A673 (cell line): ENCODE data around the gene TANC1. TPM values are rescaled to one million over a fixed set of nuclear protein-coding genes. Genes with fewer than 3 reads are reported as not detected.

Source experiments
- BruUV-seq: library from RNA; stranded (reverse); fragments of 400-500 nt; replicated peaks from 2 replicates; lab custom pipeline; 2021; lab: Mats Ljungman, UMichigan
- CTCF ChIA-PET: fragments of 300-600 bp; sonication (Branson Sonifier 250); formaldehyde crosslinking; loops from one replicate; lab custom pipeline; 2022; ENCODE audit warnings: antibody characterized with exemption; lab: Charles Lee
- POLR2A ChIA-PET: fragments of 300-600 bp; sonication (Branson Sonifier 250); formaldehyde crosslinking; loops from one replicate; lab custom pipeline; 2022; ENCODE audit warnings: antibody characterized with exemption; ENCODE audit not compliant: low non-redundant PET; lab: Charles Lee
- DNase-seq: peaks from one replicate; pipeline ENCODE4 v3.0.0-alpha.2; 2015; ENCODE audit warnings: low spot score
- H3K27ac ChIP-seq: fragments of 200-600 bp; sonication (generic); 2 replicates; pipeline ENCODE4 v1.5.1; 2016; ENCODE audit warnings: mixed run types, low read depth, mild to moderate bottlenecking, mixed read lengths, antibody characterized with exemption, low read length; ENCODE audit not compliant: poor library complexity, severe bottlenecking
- H3K27me3 ChIP-seq: fragments of 200-600 bp; sonication (generic); replicated peaks from 2 replicates; pipeline ENCODE4 v1.6.1; 2017; ENCODE audit warnings: mixed run types, low read depth, mild to moderate bottlenecking, mixed read lengths, antibody characterized with exemption, low read length; ENCODE audit not compliant: insufficient read depth, poor library complexity
- H3K36me3 ChIP-seq: fragments of 200-600 bp; sonication (generic); 2 replicates; pipeline ENCODE4 v1.6.1; 2016; ENCODE audit warnings: mixed run types, mild to moderate bottlenecking, mixed read lengths, antibody characterized with exemption, low read length; ENCODE audit not compliant: insufficient read depth, poor library complexity, severe bottlenecking
- H3K4me1 ChIP-seq: fragments of 200-600 bp; sonication (generic); 2 replicates; pipeline ENCODE4 v1.6.1; 2017; ENCODE audit warnings: mixed run types, mild to moderate bottlenecking, mixed read lengths, antibody characterized with exemption, low read length; ENCODE audit not compliant: insufficient read depth, poor library complexity, severe bottlenecking
- H3K4me3 ChIP-seq: fragments of 200-600 bp; sonication (generic); 2 replicates; pipeline ENCODE4 v1.5.1; 2016; ENCODE audit warnings: low read depth, mixed run types, mild to moderate bottlenecking, mixed read lengths, low read length; ENCODE audit not compliant: poor library complexity, severe bottlenecking
- H3K9me3 ChIP-seq: fragments of 200-600 bp; sonication (generic); 2 replicates; pipeline ENCODE4 v1.6.1; 2016; ENCODE audit warnings: mixed run types, low read depth, mild to moderate bottlenecking, mixed read lengths, antibody characterized with exemption, low read length; ENCODE audit not compliant: poor library complexity, severe bottlenecking
- EZH2 ChIP-seq: fragments of 200-600 bp; sonication (generic); IDR thresholded peaks from 2 replicates; pipeline ENCODE4 v1.6.1; 2017; ENCODE audit warnings: borderline replicate concordance, low read depth, mild to moderate bottlenecking, mixed read lengths, antibody characterized with exemption, low read length; ENCODE audit not compliant: poor library complexity, severe bottlenecking
- intact Hi-C: fragments of 100-400 bp; cut with micrococcal nuclease; formaldehyde crosslinking; loops from one replicate; pipeline ENCODE4 v1.10.0; 2022; ENCODE audit not compliant: unreplicated experiment
- total RNA-seq: library from RNA; stranded (reverse); gene quantifications from 2 replicates; pipeline ENCODE4 v1.2.3, GENCODE V29; 2021
- TF ChIP-seq, protein P1 (sequence below): fragments of 300-800, 200-600 bp; sonication (generic); conservative IDR thresholded peaks from 2 replicates; pipeline ENCODE4 v1.5.1; 2017; ENCODE audit warnings: low read depth, mild to moderate bottlenecking, antibody characterized with exemption, low read length, moderate library complexity, mixed read lengths

The TANC1 gene
- total RNA-seq, 1 experiment from 2014 or later: 9.0 TPM

- CTCF ChIA-PET: no interaction called here
- H3K27ac ChIP-seq: no peak overlapping the region
- TF ChIP-seq, protein P1, sequence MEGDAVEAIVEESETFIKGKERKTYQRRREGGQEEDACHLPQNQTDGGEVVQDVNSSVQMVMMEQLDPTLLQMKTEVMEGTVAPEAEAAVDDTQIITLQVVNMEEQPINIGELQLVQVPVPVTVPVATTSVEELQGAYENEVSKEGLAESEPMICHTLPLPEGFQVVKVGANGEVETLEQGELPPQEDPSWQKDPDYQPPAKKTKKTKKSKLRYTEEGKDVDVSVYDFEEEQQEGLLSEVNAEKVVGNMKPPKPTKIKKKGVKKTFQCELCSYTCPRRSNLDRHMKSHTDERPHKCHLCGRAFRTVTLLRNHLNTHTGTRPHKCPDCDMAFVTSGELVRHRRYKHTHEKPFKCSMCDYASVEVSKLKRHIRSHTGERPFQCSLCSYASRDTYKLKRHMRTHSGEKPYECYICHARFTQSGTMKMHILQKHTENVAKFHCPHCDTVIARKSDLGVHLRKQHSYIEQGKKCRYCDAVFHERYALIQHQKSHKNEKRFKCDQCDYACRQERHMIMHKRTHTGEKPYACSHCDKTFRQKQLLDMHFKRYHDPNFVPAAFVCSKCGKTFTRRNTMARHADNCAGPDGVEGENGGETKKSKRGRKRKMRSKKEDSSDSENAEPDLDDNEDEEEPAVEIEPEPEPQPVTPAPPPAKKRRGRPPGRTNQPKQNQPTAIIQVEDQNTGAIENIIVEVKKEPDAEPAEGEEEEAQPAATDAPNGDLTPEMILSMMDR: no peak
- TF ChIP-seq EZH2: no peak
- H3K36me3 ChIP-seq: no peaks in the 10 kb centered on the region
- no peak overlapping the region for H3K4me3 ChIP-seq
- DNase-seq: no peak
- H3K27me3 ChIP-seq: no peaks in the 10 kb centered on the region
- intact Hi-C loops: no loop called here
- POLR2A ChIA-PET: no interaction called here
- H3K9me3 ChIP-seq: no peaks in the 10 kb centered on the region
- no TSS peak for BruUV-seq
- H3K4me1 ChIP-seq: no peaks in the 10 kb centered on the region
Measured at GRCh38 chr2:159208438-159208837, 240.0 kb downstream of the TANC1 start.

DNA sequence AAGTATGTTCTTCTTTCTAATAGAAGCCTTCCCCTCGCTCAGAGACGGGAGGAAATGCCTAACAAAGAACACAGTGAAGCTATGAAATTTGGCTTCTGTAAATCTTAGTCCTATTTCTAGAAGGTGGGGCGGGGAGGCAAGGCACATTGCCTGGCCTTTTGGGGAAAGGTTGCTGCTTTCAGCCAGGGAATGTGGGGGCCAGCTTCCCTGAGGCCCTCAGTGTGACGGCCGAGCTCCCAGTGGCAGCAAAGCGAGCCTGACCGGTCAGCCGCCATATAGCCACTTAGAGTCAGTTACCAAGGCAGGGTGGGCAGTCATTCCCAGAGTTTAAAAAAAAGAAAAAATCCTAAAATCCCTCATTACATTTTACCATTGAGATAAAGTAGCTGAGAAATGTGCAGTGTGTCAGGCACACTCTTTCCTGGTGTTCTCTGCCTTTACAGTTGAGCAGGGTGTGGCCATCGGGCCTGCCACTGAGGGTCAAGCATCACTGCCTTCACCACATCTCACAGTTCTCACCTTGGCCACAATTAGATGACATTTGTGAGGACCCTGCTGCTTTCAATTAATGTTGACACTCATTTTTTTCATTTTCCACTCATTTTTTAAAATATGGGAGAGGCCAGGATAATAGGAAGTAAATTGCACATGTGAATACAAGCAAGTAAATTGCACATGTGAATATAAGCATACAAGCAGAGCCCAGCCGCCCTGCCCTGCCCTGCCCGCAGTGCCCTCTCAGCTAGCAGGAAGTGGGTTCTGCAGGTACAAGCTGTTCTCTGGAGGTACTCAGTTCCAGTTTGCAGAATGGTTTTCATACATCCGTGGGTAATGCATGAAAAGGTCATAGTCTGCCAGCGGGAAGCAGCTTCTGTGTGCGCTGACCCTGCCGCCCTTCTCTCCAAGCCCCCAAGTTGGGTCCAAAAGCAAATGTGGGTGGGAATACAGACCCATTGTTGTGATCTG is 241.2 kb downstream of the TANC1 start:
- TF ChIP-seq, protein P1: no peak
- no peak for TF ChIP-seq EZH2
- BruUV-seq: no TSS peak
- H3K27ac ChIP-seq: no peak overlapping the region
- no peaks in the 10 kb centered on the region for H3K27me3 ChIP-seq
- no peaks in the 10 kb centered on the region for H3K4me1 ChIP-seq
- no peak overlapping the region for H3K4me3 ChIP-seq
- intact Hi-C loops: no loop called here
- CTCF ChIA-PET: no interaction called here
- H3K9me3 ChIP-seq: no peaks in the 10 kb centered on the region
- no peaks in the 10 kb centered on the region for H3K36me3 ChIP-seq
- POLR2A ChIA-PET: no interaction called here
- no peak for DNase-seq

GRCh38 chr2:159211447-159212396 is 243.3 kb downstream of the TANC1 start:
- Histone ChIP-seq H3K27ac (no peak overlapping the region), H3K4me3 (no peak overlapping the region), H3K27me3 (no peaks in the 10 kb centered on the region), H3K4me1 (no peaks in the 10 kb centered on the region), H3K9me3 (no peaks in the 10 kb centered on the region), H3K36me3 (no peaks in the 10 kb centered on the region)
- ChIA-PET POLR2A (no interaction called here), CTCF (no interaction called here)
- no peak for TF ChIP-seq EZH2
- TF ChIP-seq, protein P1: no peak
- intact Hi-C loops: no loop called here
- no peak for DNase-seq
- BruUV-seq: no TSS peak
